Activated CD8-positive, alpha-beta T cell treated with anti-CD3 and anti-CD28 coated beads, Interleukin-2, amount 10 ng/mL, durations not matched to agents 7 days and 5 days (primary cell): ENCODE data around the gene DGKE. TPM values are rescaled to one million over a fixed set of nuclear protein-coding genes. Genes with fewer than 3 reads are reported as not detected.

ENCODE experiments used
- ATAC-seq: fragments of 150-1000 bp; cut with Tn5 transposase; one replicate; pipeline ENCODE4 v1.10.0; 2021; ENCODE audit warnings: moderate library complexity
- CTCF ChIA-PET: fragments of 350-600 bp; sonication (Branson Sonifier 250); formaldehyde crosslinking; loops from one replicate; lab custom pipeline; 2021; ENCODE audit warnings: antibody characterized with exemption; lab: Charles Lee
- POLR2A ChIA-PET: fragments of 350-600 bp; sonication (Branson Sonifier 250); formaldehyde crosslinking; loops from one replicate; lab custom pipeline; 2021; ENCODE audit warnings: antibody characterized with exemption; lab: Charles Lee
- DNase-seq: peaks from one replicate; pipeline ENCODE4 v3.0.0-alpha.2; 2020
- H3K27ac Mint-ChIP-seq: one replicate; pipeline ENCODE4 v1.8.0; 2021; ENCODE audit warnings: mild to moderate bottlenecking, mixed read lengths
- H3K27me3 Mint-ChIP-seq: one replicate; pipeline ENCODE4 v1.8.0; 2021; ENCODE audit warnings: low read depth, mixed read lengths
- H3K36me3 Mint-ChIP-seq: one replicate; pipeline ENCODE4 v1.8.0; 2021; ENCODE audit warnings: low read depth, mixed read lengths
- H3K4me1 Mint-ChIP-seq: one replicate; pipeline ENCODE4 v1.8.0; 2021; ENCODE audit warnings: low read depth, mixed read lengths
- H3K4me3 Mint-ChIP-seq: one replicate; pipeline ENCODE4 v1.8.0; 2021; ENCODE audit warnings: mild to moderate bottlenecking, mixed read lengths
- H3K9me3 Mint-ChIP-seq: one replicate; pipeline ENCODE4 v1.8.0; 2022; ENCODE audit warnings: mixed read lengths; ENCODE audit not compliant: insufficient read depth
- total RNA-seq, 2 experiments: library from RNA; stranded (reverse); gene quantifications; one replicate each; pipeline ENCODE4 v1.2.3, GENCODE V29; 2021

DGKE gene
- total RNA-seq, 2 experiments from 2014 or later: 30.8 to 31.1 TPM

- H3K9me3 Mint-ChIP-seq: peaks cover 14% of the 10 kb centered on the region
- ATAC-seq (no peak), DNase-seq (no peak)
- CTCF ChIA-PET: no interaction called here
- H3K36me3 Mint-ChIP-seq: peaks cover 29% of the 10 kb centered on the region
- POLR2A ChIA-PET: no interaction called here
- peaks cover 24% of the 10 kb centered on the region for H3K4me1 Mint-ChIP-seq
- H3K4me3 Mint-ChIP-seq: no peak overlapping the region
- H3K27ac Mint-ChIP-seq: no peak overlapping the region
- peaks cover 5% of the 10 kb centered on the region for H3K27me3 Mint-ChIP-seq
Measured at GRCh38 chr17:56917559-56918296, 83.8 kb downstream of the DGKE start.

DNA sequence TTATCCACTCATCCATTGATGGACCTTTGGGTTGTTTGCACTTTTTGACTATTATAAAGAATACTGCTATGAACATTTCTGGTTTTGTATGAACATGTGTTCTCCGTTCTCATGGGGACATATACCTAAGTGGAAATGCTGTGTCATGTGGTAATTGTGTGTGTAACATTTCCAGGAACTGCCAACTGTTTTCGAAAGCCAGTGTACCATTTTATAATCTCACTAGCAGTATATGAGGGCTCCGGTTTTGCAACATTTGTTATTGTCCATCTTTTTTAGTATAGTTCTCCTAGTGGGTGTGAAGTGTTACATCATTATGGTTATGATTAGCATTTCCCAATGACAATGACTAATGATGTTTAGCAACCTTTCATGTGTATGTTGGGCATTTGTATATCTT is 85.0 kb downstream of the DGKE start:
- ATAC-seq: no peak
- POLR2A ChIA-PET: no interaction called here
- H3K27ac Mint-ChIP-seq: no peak overlapping the region

More for the DNA sequence above, 85.0 kb downstream of the DGKE start:
- DNase-seq: no peak
- CTCF ChIA-PET: no interaction called here
- Mint-ChIP-seq H3K4me1 (peaks cover 24% of the 10 kb centered on the region), H3K9me3 (peaks cover 14% of the 10 kb centered on the region), H3K27me3 (peaks cover 5% of the 10 kb centered on the region), H3K4me3 (no peak overlapping the region), H3K36me3 (peaks cover 25% of the 10 kb centered on the region)

Other genes starting within 250 kb of the DGKE start
- under 1 TPM; 0.63 to 0.95 TPM for gene NOG, start 240.5 kb upstream of the DGKE start, total RNA-seq
- 1 to 10 TPM; 3.1 to 3.2 TPM for gene C17orf67, start 231 bp upstream of the DGKE start, total RNA-seq
- 100 to 1,000 TPM; 131 to 142 TPM for gene TRIM25, start 79.9 kb downstream of the DGKE start, total RNA-seq
- gene COIL, start 126.9 kb downstream of the DGKE start, total RNA-seq: 10 to 100 TPM; 17.6 to 17.8 TPM
- 10 to 100 TPM; 13.4 to 13.7 TPM for gene SCPEP1, start 144.0 kb downstream of the DGKE start, total RNA-seq